ENCODE results near the gene CDKN2A. TPM values are rescaled to one million over a fixed set of nuclear protein-coding genes. Genes with fewer than 3 reads are reported as not detected.

The CDKN2A gene
- total RNA-seq, 1 experiment from 2014 or later, result not detected

GRCh38 chr9:22030101-22030598 lies 36.0 kb upstream of the CDKN2A start:
- Histone ChIP-seq H3K4me1 (ENCODE audit: control insufficient read depth, insufficient read depth, low read length) (no peaks in the 10 kb centered on the region), H3K4me3 (ENCODE audit: low read depth in 2 of 2, low read length in 2 of 2) (no peak overlapping the region), H3K27me3 (ENCODE audit: control insufficient read depth, insufficient read depth, low read length) (no peaks in the 10 kb centered on the region), H3K36me3 (ENCODE audit: control insufficient read depth, insufficient read depth, low read length) (no peaks in the 10 kb centered on the region), H3K27ac (ENCODE audit: low read length) (no peak overlapping the region), H3K9me3 (ENCODE audit: control insufficient read depth, insufficient read depth, low read depth, low read length) (no peaks in the 10 kb centered on the region)
- ATAC-seq, result no peak
- POLR2A ChIA-PET, result no interaction called here
- CTCF ChIA-PET, result no interaction called here
- DNase-seq (ENCODE audit: low read depth, low spot score), result no peak
- no TSS peak for BruUV-seq (replicated peaks)
- intact Hi-C loops (cut with micrococcal nuclease; ENCODE audit: unreplicated experiment), result no loop called here
- TF ChIP-seq SIN3A (IDR thresholded peaks at IDR 0.05; ENCODE audit: borderline replicate concordance, insufficient read depth, low read depth, low read length) (no peak), POLR2AphosphoS5 (IDR thresholded peaks at IDR 0.05; ENCODE audit: low read depth, low read length) (no peak), TCF7L2 (IDR thresholded peaks at IDR 0.05; ENCODE audit: low read depth, low read length) (no peak)
- TF ChIP-seq, protein P1, sequence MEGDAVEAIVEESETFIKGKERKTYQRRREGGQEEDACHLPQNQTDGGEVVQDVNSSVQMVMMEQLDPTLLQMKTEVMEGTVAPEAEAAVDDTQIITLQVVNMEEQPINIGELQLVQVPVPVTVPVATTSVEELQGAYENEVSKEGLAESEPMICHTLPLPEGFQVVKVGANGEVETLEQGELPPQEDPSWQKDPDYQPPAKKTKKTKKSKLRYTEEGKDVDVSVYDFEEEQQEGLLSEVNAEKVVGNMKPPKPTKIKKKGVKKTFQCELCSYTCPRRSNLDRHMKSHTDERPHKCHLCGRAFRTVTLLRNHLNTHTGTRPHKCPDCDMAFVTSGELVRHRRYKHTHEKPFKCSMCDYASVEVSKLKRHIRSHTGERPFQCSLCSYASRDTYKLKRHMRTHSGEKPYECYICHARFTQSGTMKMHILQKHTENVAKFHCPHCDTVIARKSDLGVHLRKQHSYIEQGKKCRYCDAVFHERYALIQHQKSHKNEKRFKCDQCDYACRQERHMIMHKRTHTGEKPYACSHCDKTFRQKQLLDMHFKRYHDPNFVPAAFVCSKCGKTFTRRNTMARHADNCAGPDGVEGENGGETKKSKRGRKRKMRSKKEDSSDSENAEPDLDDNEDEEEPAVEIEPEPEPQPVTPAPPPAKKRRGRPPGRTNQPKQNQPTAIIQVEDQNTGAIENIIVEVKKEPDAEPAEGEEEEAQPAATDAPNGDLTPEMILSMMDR (IDR thresholded peaks at IDR 0.05), result no peak
- TF ChIP-seq, protein P2, sequence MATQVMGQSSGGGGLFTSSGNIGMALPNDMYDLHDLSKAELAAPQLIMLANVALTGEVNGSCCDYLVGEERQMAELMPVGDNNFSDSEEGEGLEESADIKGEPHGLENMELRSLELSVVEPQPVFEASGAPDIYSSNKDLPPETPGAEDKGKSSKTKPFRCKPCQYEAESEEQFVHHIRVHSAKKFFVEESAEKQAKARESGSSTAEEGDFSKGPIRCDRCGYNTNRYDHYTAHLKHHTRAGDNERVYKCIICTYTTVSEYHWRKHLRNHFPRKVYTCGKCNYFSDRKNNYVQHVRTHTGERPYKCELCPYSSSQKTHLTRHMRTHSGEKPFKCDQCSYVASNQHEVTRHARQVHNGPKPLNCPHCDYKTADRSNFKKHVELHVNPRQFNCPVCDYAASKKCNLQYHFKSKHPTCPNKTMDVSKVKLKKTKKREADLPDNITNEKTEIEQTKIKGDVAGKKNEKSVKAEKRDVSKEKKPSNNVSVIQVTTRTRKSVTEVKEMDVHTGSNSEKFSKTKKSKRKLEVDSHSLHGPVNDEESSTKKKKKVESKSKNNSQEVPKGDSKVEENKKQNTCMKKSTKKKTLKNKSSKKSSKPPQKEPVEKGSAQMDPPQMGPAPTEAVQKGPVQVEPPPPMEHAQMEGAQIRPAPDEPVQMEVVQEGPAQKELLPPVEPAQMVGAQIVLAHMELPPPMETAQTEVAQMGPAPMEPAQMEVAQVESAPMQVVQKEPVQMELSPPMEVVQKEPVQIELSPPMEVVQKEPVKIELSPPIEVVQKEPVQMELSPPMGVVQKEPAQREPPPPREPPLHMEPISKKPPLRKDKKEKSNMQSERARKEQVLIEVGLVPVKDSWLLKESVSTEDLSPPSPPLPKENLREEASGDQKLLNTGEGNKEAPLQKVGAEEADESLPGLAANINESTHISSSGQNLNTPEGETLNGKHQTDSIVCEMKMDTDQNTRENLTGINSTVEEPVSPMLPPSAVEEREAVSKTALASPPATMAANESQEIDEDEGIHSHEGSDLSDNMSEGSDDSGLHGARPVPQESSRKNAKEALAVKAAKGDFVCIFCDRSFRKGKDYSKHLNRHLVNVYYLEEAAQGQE (IDR thresholded peaks at IDR 0.05; ENCODE audit: insufficient read depth in 1 of 2, low read depth in 2 of 2, low read length in 1 of 2), result no peak
- in situ Hi-C loops (cut with HindIII; ENCODE audit: low pct_unique_long_range_greater_than_20kb, low sequenced_read_pairs), result no loop called here

- in situ Hi-C loops (cut with HindIII; ENCODE audit: low pct_unique_long_range_greater_than_20kb, low sequenced_read_pairs), result no loop called here
- no TSS peak for BruUV-seq (replicated peaks)
- DNase-seq (ENCODE audit: low read depth, low spot score) (no peak), ATAC-seq (no peak)
- intact Hi-C loops (cut with micrococcal nuclease; ENCODE audit: unreplicated experiment), result no loop called here
- CTCF ChIA-PET, result no interaction called here
- H3K36me3 ChIP-seq (ENCODE audit: control insufficient read depth, insufficient read depth, low read length), result no peaks in the 10 kb centered on the region
- POLR2A ChIA-PET, result no interaction called here
- no peak overlapping the region for H3K27ac ChIP-seq (ENCODE audit: low read length)
- no peaks in the 10 kb centered on the region for H3K9me3 ChIP-seq (ENCODE audit: control insufficient read depth, insufficient read depth, low read depth, low read length)
- H3K4me3 ChIP-seq (ENCODE audit: low read depth in 2 of 2, low read length in 2 of 2), result no peak overlapping the region
- no peaks in the 10 kb centered on the region for H3K4me1 ChIP-seq (ENCODE audit: control insufficient read depth, insufficient read depth, low read length)
- H3K27me3 ChIP-seq (ENCODE audit: control insufficient read depth, insufficient read depth, low read length), result no peaks in the 10 kb centered on the region
- TF ChIP-seq, protein P1 (IDR thresholded peaks at IDR 0.05), result no peak
- TF ChIP-seq POLR2AphosphoS5 (IDR thresholded peaks at IDR 0.05; ENCODE audit: low read depth, low read length) (no peak), SIN3A (IDR thresholded peaks at IDR 0.05; ENCODE audit: borderline replicate concordance, insufficient read depth, low read depth, low read length) (no peak), TCF7L2 (IDR thresholded peaks at IDR 0.05; ENCODE audit: low read depth, low read length) (no peak)
- TF ChIP-seq, protein P2 (IDR thresholded peaks at IDR 0.05; ENCODE audit: insufficient read depth in 1 of 2, low read depth in 2 of 2, low read length in 1 of 2), result no peak
Observed at GRCh38 chr9:22029231-22029630, 35.0 kb upstream of the CDKN2A start.

All from Panc1 (cell line).